Measurements from ENCODE around the gene MYH11.

The MYH11 gene

GRCh38 chr16:15856901-15857698, at the start of gene MYH11:
Gene MYH11 (minus strand): TSS chr16:15857028. CDS start chr16:15838252, 18,776 bp downstream.
- no peak for DNase-seq

DNA sequence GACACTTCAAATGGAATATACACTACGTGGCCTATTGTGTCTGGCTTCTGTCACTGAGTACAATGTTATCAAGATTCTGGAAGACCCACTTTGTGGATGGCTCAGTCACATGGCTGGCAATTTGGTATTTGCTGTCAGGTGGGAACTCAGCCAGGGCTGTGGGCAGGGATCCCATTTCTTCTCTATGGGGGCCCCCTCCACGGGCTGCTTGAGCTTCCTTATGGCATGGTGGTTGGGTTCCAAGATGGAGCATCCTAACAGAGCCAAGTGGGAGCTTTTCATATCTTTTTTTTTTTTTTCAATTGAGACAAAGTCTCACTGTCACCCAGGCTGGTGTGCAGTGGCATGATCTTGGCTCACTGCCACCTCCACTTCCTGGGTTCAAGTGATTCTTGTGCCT, 49.6 kb upstream of the MYH11 start:
- DNase-seq: no peak

GRCh38 chr16:15903960-15904359, 47.1 kb upstream of the MYH11 start:
- DNase-seq: no peak

GRCh38 chr16:15900901-15901500, 44.2 kb upstream of the MYH11 start:
- DNase-seq: no peak

- no peak for DNase-seq
Measured at GRCh38 chr16:15900357-15900756, 43.5 kb upstream of the MYH11 start.

DNA sequence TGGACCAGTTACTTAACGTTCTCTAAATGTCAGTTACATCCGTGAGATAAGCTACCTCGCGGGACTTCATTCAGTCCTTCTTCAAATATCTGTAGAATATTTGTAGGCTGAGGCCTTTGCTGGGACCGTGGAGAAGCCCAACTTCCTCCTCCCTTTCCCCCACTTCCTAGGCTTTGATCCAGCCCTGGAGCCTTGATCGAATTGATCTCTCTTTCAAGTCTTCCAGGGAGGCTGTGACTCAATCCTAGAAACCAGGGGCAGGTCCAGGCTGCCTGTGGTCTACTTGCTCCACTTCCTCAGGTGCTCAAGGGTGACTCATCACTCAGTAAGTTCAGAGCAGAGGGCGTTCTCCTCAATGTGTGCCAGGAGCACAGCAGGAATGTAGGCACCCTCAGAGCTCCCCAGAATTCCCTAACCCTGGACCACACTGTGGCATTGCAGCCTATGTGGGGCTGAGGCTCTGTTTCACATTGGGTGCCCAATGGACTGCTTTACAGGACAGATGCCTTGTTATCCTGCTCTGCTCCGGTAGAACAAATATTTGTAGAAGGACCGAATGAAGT, 42.8 kb upstream of the MYH11 start:
- no peak for DNase-seq

GRCh38 chr16:15898654-15899053, 41.8 kb upstream of the MYH11 start:
- DNase-seq: no peak

DNA sequence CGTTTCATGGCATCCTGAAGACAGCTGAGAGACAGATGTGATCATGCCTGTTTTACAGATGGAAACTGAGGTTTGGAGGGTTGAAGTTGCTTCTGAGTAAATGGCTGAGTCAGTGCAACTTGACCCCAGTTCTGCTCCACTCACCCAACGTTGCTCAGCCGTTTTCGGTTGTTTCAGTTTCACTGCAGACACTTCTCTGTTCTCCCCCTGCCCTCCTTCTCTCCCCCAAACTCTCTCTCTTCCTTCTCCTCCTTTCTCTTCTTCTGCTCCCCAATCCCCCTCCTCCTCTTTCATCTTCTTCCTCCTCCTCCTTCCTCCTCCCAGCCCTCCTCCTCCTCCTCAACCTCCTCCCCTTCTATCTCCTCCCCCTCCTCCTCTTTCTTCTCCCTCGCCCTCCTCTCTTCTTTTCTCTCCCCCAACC, 41.0 kb upstream of the MYH11 start:
- DNase-seq: no peak

DNA sequence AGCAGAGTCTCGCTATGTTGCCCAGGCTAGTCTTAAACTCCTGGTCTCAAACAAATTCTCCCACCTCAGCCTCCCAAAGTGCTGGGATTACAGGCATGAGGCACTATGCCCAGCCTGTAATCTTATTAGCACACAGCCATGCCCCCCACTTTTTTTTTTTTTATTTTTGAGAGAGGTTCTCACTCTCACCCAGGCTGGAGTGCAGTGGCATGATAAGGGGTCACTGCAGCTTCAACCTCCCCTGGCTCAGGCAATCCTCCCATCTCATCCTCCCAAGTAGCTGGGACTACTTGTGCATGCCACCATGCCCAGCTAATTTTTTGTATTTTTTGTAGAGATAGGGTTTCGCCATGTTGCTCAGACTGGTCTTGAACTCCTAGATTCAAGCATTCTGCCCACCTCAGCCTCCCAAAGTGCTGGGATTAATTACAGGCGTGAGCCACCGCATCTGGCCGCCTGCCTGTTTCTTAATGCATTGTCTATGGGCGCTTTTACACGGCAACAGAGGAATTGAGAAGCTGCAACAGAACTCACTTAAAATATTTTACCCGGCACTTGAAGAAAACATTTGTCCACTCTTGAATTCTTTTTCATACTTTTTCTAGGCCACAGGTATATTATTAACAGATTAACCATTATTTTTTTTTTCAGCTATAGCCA, 40.4 kb upstream of the MYH11 start:
- DNase-seq: no peak

- DNase-seq: no peak
Measured at GRCh38 chr16:15894571-15895374, 37.9 kb upstream of the MYH11 start.

GRCh38 chr16:15891508-15891907, 34.7 kb upstream of the MYH11 start:
- DNase-seq: no peak

DNA sequence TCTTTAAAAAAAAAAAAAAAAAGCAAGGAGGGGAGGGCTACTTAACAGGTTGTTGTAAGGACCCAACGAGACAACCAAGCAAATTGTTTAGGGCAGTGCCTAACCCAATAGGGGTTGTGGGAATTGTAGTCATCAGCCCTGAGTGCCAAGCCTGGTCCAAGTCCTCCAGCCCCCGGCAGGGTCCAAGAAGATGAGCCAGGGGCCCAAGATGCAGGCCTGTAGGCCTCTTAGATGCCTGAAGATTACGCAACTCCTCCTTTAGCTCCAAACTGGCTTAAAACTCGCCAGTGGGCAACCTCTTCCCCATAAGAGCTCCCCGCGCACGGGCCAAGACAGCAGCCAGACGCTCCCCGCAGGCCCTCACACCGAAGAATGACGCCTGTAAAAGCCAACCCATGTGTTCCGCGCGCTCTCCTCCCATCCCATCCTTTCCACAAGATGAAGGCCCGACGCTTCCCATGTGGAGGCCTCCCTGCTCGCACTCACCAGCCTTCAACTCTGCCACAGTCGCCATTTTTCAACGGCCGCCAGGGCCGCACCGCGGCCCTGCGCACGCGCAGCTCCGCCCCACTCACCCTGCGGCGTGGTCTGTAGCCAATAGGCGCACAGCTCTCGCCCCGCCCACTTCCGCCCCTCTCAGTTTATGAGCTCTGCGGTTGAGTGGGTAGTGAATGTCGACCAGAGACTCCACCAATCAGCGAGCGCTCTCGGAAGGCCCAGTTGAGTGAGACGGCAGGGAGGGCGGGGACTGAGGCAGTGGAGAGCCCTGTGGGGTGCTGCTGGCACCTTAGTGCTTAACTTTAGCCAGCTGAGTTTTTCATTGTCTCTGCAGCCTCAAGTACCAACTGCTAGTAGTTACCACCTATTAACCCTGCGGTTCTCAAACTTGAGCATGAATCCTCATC, 31.5 kb upstream of the MYH11 start, which contains the start of gene CEP20:
TSS of gene CEP20 (minus strand) at position 532 of the 905 bp plus-strand sequence. CDS start at position 514, 18 bp downstream.
- peak; percentile 77 to 100 (median 98) for DNase-seq

DNA sequence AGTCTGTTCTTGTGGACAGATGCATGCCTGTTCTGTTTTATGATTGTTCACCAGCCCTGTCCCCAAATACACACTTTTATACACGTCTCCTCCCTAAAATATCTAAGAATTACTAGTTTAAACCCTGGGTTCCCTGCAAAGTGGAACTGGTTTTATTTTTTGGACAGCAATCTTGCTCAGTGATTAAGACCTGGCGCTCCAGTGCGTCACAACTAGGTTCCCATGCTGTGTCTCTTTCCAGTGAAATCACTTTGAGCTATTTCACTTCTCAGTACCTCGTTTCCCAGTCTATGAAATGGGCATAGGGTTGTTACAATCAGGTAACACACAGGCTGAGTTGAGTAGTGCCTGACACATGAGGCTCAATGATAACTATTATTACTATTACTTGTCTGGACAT, 30.5 kb upstream of the MYH11 start:
- no peak for DNase-seq

DNA sequence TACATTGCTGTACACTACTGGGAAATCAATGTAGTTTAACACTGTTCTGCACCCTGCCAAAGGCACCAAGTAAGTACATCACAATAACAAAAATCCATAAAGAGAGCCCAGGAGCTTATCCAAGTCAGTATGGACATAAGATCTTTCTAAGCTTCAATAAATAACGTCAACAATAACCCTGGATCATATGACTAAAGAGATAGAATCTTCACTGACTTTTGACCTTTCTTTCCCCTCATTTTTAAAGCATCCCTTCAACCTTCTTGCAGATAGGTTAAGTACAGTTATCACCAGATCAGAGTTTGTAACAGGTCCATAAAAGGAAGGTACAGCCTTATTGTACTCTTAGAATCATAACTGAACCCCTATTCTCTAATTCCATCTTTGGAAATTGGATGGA, 29.2 kb upstream of the MYH11 start:
- DNase-seq: no peak

DNA sequence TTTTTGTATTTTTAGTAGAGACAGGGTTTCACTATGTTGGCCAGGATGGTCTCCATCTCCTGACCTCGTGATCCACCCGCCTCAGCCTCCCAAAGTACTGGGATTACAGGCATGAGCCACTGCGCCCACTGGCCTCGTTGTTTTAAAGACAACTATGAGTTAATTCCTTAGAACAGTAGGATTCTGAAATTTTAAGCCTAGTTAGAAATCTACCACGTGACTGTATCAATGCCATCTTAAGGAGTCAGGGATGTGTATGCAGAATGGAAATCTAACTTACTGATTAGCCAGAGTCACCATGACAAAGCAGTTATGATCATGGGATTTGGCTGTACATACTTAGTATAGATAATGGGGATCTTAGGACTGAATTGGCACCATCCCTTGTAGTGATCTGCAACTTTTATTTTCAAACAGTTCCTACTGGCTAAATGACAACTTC, 28.8 kb upstream of the MYH11 start:
- DNase-seq: no peak

GRCh38 chr16:15882563-15882962, 25.7 kb upstream of the MYH11 start:
- no peak for DNase-seq

- no peak for DNase-seq
Measured at GRCh38 chr16:15881794-15882379, 25.1 kb upstream of the MYH11 start.

- peak in 2 of 56 donors; percentile 1 to 4 for DNase-seq
Measured at GRCh38 chr16:15880434-15881308, 23.8 kb upstream of the MYH11 start.
